HepG2 (cell line): ENCODE results near the gene IL6R. TPM values are rescaled to one million over a fixed set of nuclear protein-coding genes. Genes with fewer than 3 reads are reported as not detected.

Experiments used
- AFF4 ChIP-seq: sonication (generic); formaldehyde crosslinking; IDR thresholded peaks from 2 replicates; pipeline ENCODE4 v1.4.0; 2020; ENCODE audit warnings: missing genetic modification reagents
- BCL3 ChIP-seq: sonication (generic); formaldehyde crosslinking; IDR thresholded peaks from 2 replicates; pipeline ENCODE4 v1.5.1; 2020; ENCODE audit warnings: mild to moderate bottlenecking, missing genetic modification reagents, moderate library complexity
- ELF4 ChIP-seq: sonication (generic); formaldehyde crosslinking; IDR thresholded peaks from 2 replicates; pipeline ENCODE4 v1.5.0; 2020; ENCODE audit warnings: missing genetic modification reagents, mild to moderate bottlenecking, moderate library complexity, borderline replicate concordance
- EZH2 ChIP-seq: conservative IDR thresholded peaks from 2 replicates; pipeline ENCODE4 v1.6.1; 2012; ENCODE audit warnings: mild to moderate bottlenecking, low read depth, low read length, moderate library complexity
- JUN ChIP-seq: sonication (generic); formaldehyde crosslinking; IDR thresholded peaks from 2 replicates; pipeline ENCODE4 v1.4.0; 2020; ENCODE audit warnings: mild to moderate bottlenecking, missing genetic modification reagents
- KMT2A ChIP-seq: sonication (generic); formaldehyde crosslinking; IDR thresholded peaks from 2 replicates; pipeline ENCODE4 v1.4.0; 2020; ENCODE audit warnings: missing genetic modification reagents
- MAFF ChIP-seq: IDR thresholded peaks from 2 replicates; pipeline ENCODE4 v1.6.1; 2011; ENCODE audit warnings: low read depth, low read length, improper control_type of control experiment
- MIXL1 ChIP-seq: IDR thresholded peaks from 2 replicates; pipeline ENCODE4 v1.6.1; 2016
- NR2F1 ChIP-seq, 2 experiments: fragments of 450-650 bp in 1 of 2; formaldehyde crosslinking in 1 of 2; IDR thresholded peaks; 2 replicates each; pipeline versions ENCODE4 v1.5.0 to v1.6.1; 2016 to 2020; ENCODE audit warnings: mild to moderate bottlenecking in 1 of 2, missing compliant biosample characterization in 1 of 2, missing genetic modification reagents in 1 of 2, moderate library complexity in 1 of 2
- PCBP2 ChIP-seq: fragments of 200-400 bp; formaldehyde crosslinking; optimal IDR thresholded peaks from 2 replicates; pipeline ENCODE3; 2018; ENCODE audit warnings: low read length, low read depth; ENCODE audit not compliant: poor library complexity, severe bottlenecking
- REL ChIP-seq: sonication (generic); formaldehyde crosslinking; conservative IDR thresholded peaks from 2 replicates; pipeline ENCODE4 v1.8.0; 2022; ENCODE audit warnings: mild to moderate bottlenecking, missing genetic modification reagents, moderate library complexity
- RFX5 ChIP-seq: IDR thresholded peaks from 2 replicates; pipeline ENCODE4 v1.6.1; 2011; ENCODE audit warnings: low read depth, low read length, improper control_type of control experiment
- RNF2 ChIP-seq: fragments of 450-650 bp; conservative IDR thresholded peaks from 2 replicates; pipeline ENCODE4 v1.6.1; 2016; ENCODE audit warnings: low read depth
- WIZ ChIP-seq: sonication (generic); formaldehyde crosslinking; IDR thresholded peaks from 2 replicates; pipeline ENCODE4 v1.5.1; 2020; ENCODE audit warnings: mild to moderate bottlenecking, missing genetic modification reagents
- ZBTB44 ChIP-seq: sonication (generic); formaldehyde crosslinking; IDR thresholded peaks from 2 replicates; pipeline ENCODE4 v1.4.0; 2020; ENCODE audit warnings: missing genetic modification reagents
- ZNF263 ChIP-seq: sonication (generic); formaldehyde crosslinking; IDR thresholded peaks from 2 replicates; pipeline ENCODE4 v1.4.0; 2020; ENCODE audit warnings: missing genetic modification reagents
- ZNF350 ChIP-seq: sonication (generic); formaldehyde crosslinking; IDR thresholded peaks from 2 replicates; pipeline ENCODE4 v1.4.0; 2020; ENCODE audit warnings: mild to moderate bottlenecking, low read depth, missing genetic modification reagents, borderline replicate concordance
- ZNF367 ChIP-seq: sonication (generic); formaldehyde crosslinking; IDR thresholded peaks from 2 replicates; pipeline ENCODE4 v1.4.0; 2020; ENCODE audit warnings: missing genetic modification reagents, borderline replicate concordance
- ZNF564 ChIP-seq: sonication (generic); formaldehyde crosslinking; IDR thresholded peaks from 2 replicates; pipeline ENCODE4 v1.8.1; 2023; ENCODE audit warnings: mild to moderate bottlenecking, missing genetic modification reagents
- ZNF572 ChIP-seq: sonication (generic); formaldehyde crosslinking; IDR thresholded peaks from 2 replicates; pipeline ENCODE4 v1.5.1; 2020; ENCODE audit warnings: mild to moderate bottlenecking, missing genetic modification reagents
- ZNF713 ChIP-seq: sonication (generic); formaldehyde crosslinking; IDR thresholded peaks from 2 replicates; pipeline ENCODE4 v1.4.0; 2020; ENCODE audit warnings: mild to moderate bottlenecking, missing genetic modification reagents
- ZNF784 ChIP-seq: sonication (generic); formaldehyde crosslinking; IDR thresholded peaks from 2 replicates; pipeline ENCODE4 v1.5.1; 2020; ENCODE audit warnings: missing genetic modification reagents, mild to moderate bottlenecking, borderline replicate concordance
- ZSCAN22 ChIP-seq: sonication (generic); formaldehyde crosslinking; IDR thresholded peaks from 2 replicates; pipeline ENCODE4 v1.4.0; 2020; ENCODE audit warnings: mild to moderate bottlenecking, missing genetic modification reagents
- ZSCAN25 ChIP-seq: sonication (generic); formaldehyde crosslinking; IDR thresholded peaks from 2 replicates; pipeline ENCODE4 v1.8.0; 2022; ENCODE audit warnings: mild to moderate bottlenecking, missing genetic modification reagents
- polyA plus RNA-seq, 8 experiments: library from polyadenylated mRNA; depleted of rRNA in 3 of 8; stranded (reverse) in 7 of 8; unstranded in 1 of 8; fragments of >200 nt; fragmentation: Illumina TruSeq in 4 of 8; extraction: Trizol in 4 of 8; gene quantifications; 2 replicates each; pipeline versions ENCODE4 v1.2.1 to v1.2.3, GENCODE V29; 2011 to 2016; ENCODE audit warnings: low read depth in 4 of 8, missing spikeins in 1 of 8, mixed read lengths in 1 of 8; ENCODE audit not compliant: insufficient read depth in 1 of 8
- total RNA-seq, 5 experiments: library from RNA; depleted of rRNA; stranded (reverse); fragments of >200 nt; fragmentation: Illumina TruSeq; extraction: Trizol; gene quantifications; 2 replicates each; pipeline ENCODE4 v1.2.3, GENCODE V29; 2016; ENCODE audit warnings: low read depth in 1 of 5

The IL6R gene
- total and polyA plus RNA-seq, 2 of the 13 experiments (the other 11 are each of a cell fraction or from before 2014, with no cell fraction given), result 5.0 to 24.5 TPM

- no peak for TF ChIP-seq BCL3 (CRISPR knock-in tag)
- no peak for TF ChIP-seq ZNF572 (CRISPR knock-in tag)
- 0 out of 2 replicates have a peak, but pooled peaks have one; percentile 24 for TF ChIP-seq MIXL1 (CRISPR knock-in tag)
- TF ChIP-seq ZSCAN25 (CRISPR knock-in tag), result no peak
- TF ChIP-seq JUN (CRISPR knock-in tag), result 0 out of 2 replicates have a peak, but pooled peaks have one; percentile 28
- no peak for TF ChIP-seq ZNF367 (CRISPR knock-in tag)
- no peak for TF ChIP-seq ELF4 (CRISPR knock-in tag)
- TF ChIP-seq WIZ (CRISPR knock-in tag), result no peak
- no peak for TF ChIP-seq ZNF784
- no peak; the same call in 1 of the 2 replicates for TF ChIP-seq ZNF350
- TF ChIP-seq KMT2A (CRISPR knock-in tag), result no peak
- no peak for TF ChIP-seq AFF4 (CRISPR knock-in tag)
- peak; percentile 20 to 37; a peak in 1 of 4 replicates for TF ChIP-seq NR2F1 (CRISPR knock-in tag; IDR thresholded peaks at IDR 0.05)
- TF ChIP-seq ZNF263 (CRISPR knock-in tag), result no peak; the same call in 1 of the 2 replicates
- no peak for TF ChIP-seq RNF2
- no peak for TF ChIP-seq REL (CRISPR knock-in tag)
- TF ChIP-seq MAFF, result peak; percentile 25; the same call in 1 of the 2 replicates
- no peak for TF ChIP-seq RFX5
- no peak for TF ChIP-seq ZNF564 (CRISPR knock-in tag)
- TF ChIP-seq ZSCAN22, result no peak
- TF ChIP-seq ZNF713 (CRISPR knock-in tag), result no peak
- TF ChIP-seq PCBP2, result no peak
- TF ChIP-seq EZH2, result no peak
- no peak for TF ChIP-seq ZBTB44
Observed at GRCh38 chr1:154408174-154408777, 3.1 kb downstream of the IL6R start (continued).
